NCI-H1694 (cell line): ENCODE measurements around the gene RAD23A.

Experiments used
- DNase-seq: peaks from one replicate; lab custom pipeline; 2025; lab: John Stamatoyannopoulos, UW

Gene RAD23A

GRCh38 chr19:12984683-12985048 lies 39.0 kb downstream of the RAD23A start:
- no peak for DNase-seq

GRCh38 chr19:12985049-12985776 lies 39.6 kb downstream of the RAD23A start:
- DNase-seq, result no peak

GRCh38 chr19:12986726-12987125 lies 41.1 kb downstream of the RAD23A start:
- no peak for DNase-seq

GRCh38 chr19:12987190-12987589 lies 41.5 kb downstream of the RAD23A start:
- no peak for DNase-seq

- DNase-seq, result no peak
These were observed 42.1 kb downstream of the RAD23A start for GRCh38 chr19:12987781-12988180.

- no peak for DNase-seq
These were observed 44.8 kb downstream of the RAD23A start for GRCh38 chr19:12990431-12990830.

GRCh38 chr19:12990853-12991252 lies 45.2 kb downstream of the RAD23A start:
- DNase-seq, result no peak

- DNase-seq, result no peak
These were observed 45.6 kb downstream of the RAD23A start for GRCh38 chr19:12991296-12991695.

GRCh38 chr19:12992729-12993128 lies 47.1 kb downstream of the RAD23A start:
- no peak for DNase-seq

GRCh38 chr19:12993562-12993961 lies 47.9 kb downstream of the RAD23A start:
- DNase-seq, result no peak

- DNase-seq, result no peak
These were observed 49.3 kb downstream of the RAD23A start, which contains the start of gene NFIX for GRCh38 chr19:12994701-12995595. Gene NFIX (plus strand): TSS chr19:12995475. CDS start chr19:12995838, 363 bp downstream.

GRCh38 chr19:12995596-12996405 lies 50.1 kb downstream of the RAD23A start:
- DNase-seq, result no peak

GRCh38 chr19:12996406-12997094 lies 50.9 kb downstream of the RAD23A start:
- DNase-seq, result no peak

- DNase-seq, result no peak
These were observed 51.7 kb downstream of the RAD23A start for GRCh38 chr19:12997179-12997966.

GRCh38 chr19:12997967-12998940 lies 52.6 kb downstream of the RAD23A start:
- no peak for DNase-seq

- DNase-seq, result no peak
These were observed 55.5 kb downstream of the RAD23A start for GRCh38 chr19:13001166-13001501.

GRCh38 chr19:13001502-13002165 lies 56.0 kb downstream of the RAD23A start:
- no peak for DNase-seq

- no peak for DNase-seq
These were observed 56.7 kb downstream of the RAD23A start for GRCh38 chr19:13002166-13002898.

GRCh38 chr19:13003081-13003480 lies 57.4 kb downstream of the RAD23A start:
- no peak for DNase-seq
